ENCODE results near the gene CNGA1. TPM values are rescaled to one million over a fixed set of nuclear protein-coding genes. Genes with fewer than 3 reads are reported as not detected.

The CNGA1 gene
- total RNA-seq, 1 experiment from 2014 or later: not detected

DNA sequence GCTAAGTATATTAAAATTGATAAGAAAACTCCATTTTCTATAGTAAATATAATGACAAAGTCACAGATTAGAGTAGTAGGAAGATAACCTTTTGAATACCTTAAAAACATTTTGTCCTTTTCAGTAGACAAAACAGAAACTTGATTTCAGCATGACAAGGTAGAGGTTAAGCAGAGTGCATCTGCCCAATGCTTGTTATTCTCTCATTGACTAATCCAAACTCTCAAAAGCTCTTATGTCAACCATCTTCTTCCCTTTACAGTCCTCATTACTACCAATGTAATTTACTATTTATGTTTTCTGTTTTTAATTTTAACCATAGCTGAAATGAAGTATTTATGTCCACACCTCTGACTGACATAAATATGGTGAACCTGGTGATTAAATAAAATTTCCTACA lies 11.2 kb upstream of the CNGA1 start:
- H3K4me3 Mint-ChIP-seq (ENCODE audit: unreplicated experiment): no peak overlapping the region
- ChIA-PET POLR2A (interaction anchor here (0.7 to 1.8 kb wide), 2 partner anchors 10 to 313 kb away, joined by 3 to 7 read pairs; no protein-coding TSS in a partner anchor), CTCF (interaction anchor here (0.7 kb wide), 1 partner anchor 788 kb away, joined by 3 read pairs; no protein-coding TSS in a partner anchor)
- H3K4me1 Mint-ChIP-seq (ENCODE audit: insufficient read depth, unreplicated experiment): no peaks in the 10 kb centered on the region
- no TSS peak for BruUV-seq (replicated peaks)
- no peak for DNase-seq (ENCODE audit: unreplicated experiment)
- no peaks in the 10 kb centered on the region for H3K9me3 Mint-ChIP-seq (ENCODE audit: unreplicated experiment)
- peaks cover 17% of the 10 kb centered on the region for H3K36me3 Mint-ChIP-seq (ENCODE audit: insufficient read depth, unreplicated experiment)
- TF ChIP-seq, protein P1, sequence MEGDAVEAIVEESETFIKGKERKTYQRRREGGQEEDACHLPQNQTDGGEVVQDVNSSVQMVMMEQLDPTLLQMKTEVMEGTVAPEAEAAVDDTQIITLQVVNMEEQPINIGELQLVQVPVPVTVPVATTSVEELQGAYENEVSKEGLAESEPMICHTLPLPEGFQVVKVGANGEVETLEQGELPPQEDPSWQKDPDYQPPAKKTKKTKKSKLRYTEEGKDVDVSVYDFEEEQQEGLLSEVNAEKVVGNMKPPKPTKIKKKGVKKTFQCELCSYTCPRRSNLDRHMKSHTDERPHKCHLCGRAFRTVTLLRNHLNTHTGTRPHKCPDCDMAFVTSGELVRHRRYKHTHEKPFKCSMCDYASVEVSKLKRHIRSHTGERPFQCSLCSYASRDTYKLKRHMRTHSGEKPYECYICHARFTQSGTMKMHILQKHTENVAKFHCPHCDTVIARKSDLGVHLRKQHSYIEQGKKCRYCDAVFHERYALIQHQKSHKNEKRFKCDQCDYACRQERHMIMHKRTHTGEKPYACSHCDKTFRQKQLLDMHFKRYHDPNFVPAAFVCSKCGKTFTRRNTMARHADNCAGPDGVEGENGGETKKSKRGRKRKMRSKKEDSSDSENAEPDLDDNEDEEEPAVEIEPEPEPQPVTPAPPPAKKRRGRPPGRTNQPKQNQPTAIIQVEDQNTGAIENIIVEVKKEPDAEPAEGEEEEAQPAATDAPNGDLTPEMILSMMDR (IDR thresholded peaks at IDR 0.05; ENCODE audit: unreplicated experiment): no peak
- no peaks in the 10 kb centered on the region for H3K27me3 Mint-ChIP-seq (ENCODE audit: insufficient read depth, unreplicated experiment)
- intact Hi-C loops (cut with micrococcal nuclease): no loop called here
- no peak overlapping the region for H3K27ac Mint-ChIP-seq (ENCODE audit: low read depth, unreplicated experiment)

DNA sequence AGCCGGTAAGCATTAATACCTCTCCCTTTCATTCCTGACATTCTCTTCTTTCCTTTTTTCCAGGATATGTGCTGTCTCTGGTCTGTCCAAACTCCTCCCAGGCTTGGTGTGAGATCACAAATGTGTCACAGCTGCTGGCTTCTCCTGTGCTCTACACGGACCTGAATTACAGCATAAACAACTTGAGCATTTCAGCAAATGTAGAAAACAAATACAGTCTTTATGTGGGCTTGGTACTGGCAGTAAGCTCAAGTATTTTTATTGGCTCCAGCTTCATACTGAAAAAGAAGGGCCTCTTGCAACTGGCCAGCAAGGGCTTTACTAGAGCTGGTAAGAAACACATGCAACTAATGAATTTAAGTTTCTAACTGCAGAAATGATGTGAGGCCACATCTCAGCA lies 8.5 kb upstream of the CNGA1 start:
- H3K9me3 Mint-ChIP-seq (ENCODE audit: unreplicated experiment): no peaks in the 10 kb centered on the region
- H3K27me3 Mint-ChIP-seq (ENCODE audit: insufficient read depth, unreplicated experiment): no peaks in the 10 kb centered on the region
- H3K36me3 Mint-ChIP-seq (ENCODE audit: insufficient read depth, unreplicated experiment): peaks cover 17% of the 10 kb centered on the region
- no peak overlapping the region for H3K27ac Mint-ChIP-seq (ENCODE audit: low read depth, unreplicated experiment)
- H3K4me1 Mint-ChIP-seq (ENCODE audit: insufficient read depth, unreplicated experiment): no peaks in the 10 kb centered on the region
- TF ChIP-seq, protein P1 (IDR thresholded peaks at IDR 0.05; ENCODE audit: unreplicated experiment): no peak
- ChIA-PET CTCF (interaction anchor here (0.6 to 1.5 kb wide), 2 partner anchors 9 to 242 kb away, joined by 3 to 10 read pairs; no protein-coding TSS in a partner anchor), POLR2A (interaction anchor here (1.0 kb wide), 1 partner anchor 12 kb away, joined by 5 read pairs; no protein-coding TSS in a partner anchor)
- no TSS peak for BruUV-seq (replicated peaks)
- intact Hi-C loops (cut with micrococcal nuclease): no loop called here
- no peak for DNase-seq (ENCODE audit: unreplicated experiment)
- H3K4me3 Mint-ChIP-seq (ENCODE audit: unreplicated experiment): no peak overlapping the region

DNA sequence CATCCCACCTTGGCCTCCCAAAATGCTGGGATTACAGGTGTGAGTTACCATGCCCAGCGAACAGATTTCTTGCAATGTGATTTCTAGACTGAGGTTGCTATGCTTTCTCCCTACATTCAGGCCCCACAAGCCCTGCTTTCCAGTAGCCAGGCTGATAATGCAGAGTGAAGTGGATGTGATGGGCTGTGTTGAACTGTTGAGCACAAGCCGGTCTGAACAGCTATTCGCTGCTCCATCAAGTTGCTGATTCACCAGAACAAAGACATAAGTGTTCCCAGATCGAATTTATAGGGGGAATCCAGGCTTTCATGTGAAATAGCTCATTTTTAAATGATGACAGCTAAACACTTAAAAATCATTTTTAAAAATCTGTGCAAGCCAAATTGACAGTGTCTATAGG lies 8.0 kb upstream of the CNGA1 start:
- ChIA-PET CTCF (interaction anchor here (1.3 to 1.5 kb wide), 2 partner anchors 10 to 94 kb away, joined by 4 to 10 read pairs; no protein-coding TSS in a partner anchor), POLR2A (interaction anchor here (1.0 kb wide), 1 partner anchor 12 kb away, joined by 5 read pairs; no protein-coding TSS in a partner anchor)
- H3K36me3 Mint-ChIP-seq (ENCODE audit: insufficient read depth, unreplicated experiment): peaks cover 17% of the 10 kb centered on the region
- intact Hi-C loops (cut with micrococcal nuclease): no loop called here
- no peaks in the 10 kb centered on the region for H3K27me3 Mint-ChIP-seq (ENCODE audit: insufficient read depth, unreplicated experiment)
- TF ChIP-seq, protein P1 (IDR thresholded peaks at IDR 0.05; ENCODE audit: unreplicated experiment): no peak
- H3K4me1 Mint-ChIP-seq (ENCODE audit: insufficient read depth, unreplicated experiment): no peaks in the 10 kb centered on the region
- no peak overlapping the region for H3K4me3 Mint-ChIP-seq (ENCODE audit: unreplicated experiment)
- no TSS peak for BruUV-seq (replicated peaks)
- no peaks in the 10 kb centered on the region for H3K9me3 Mint-ChIP-seq (ENCODE audit: unreplicated experiment)
- DNase-seq (ENCODE audit: unreplicated experiment): no peak
- H3K27ac Mint-ChIP-seq (ENCODE audit: low read depth, unreplicated experiment): no peak overlapping the region

DNA sequence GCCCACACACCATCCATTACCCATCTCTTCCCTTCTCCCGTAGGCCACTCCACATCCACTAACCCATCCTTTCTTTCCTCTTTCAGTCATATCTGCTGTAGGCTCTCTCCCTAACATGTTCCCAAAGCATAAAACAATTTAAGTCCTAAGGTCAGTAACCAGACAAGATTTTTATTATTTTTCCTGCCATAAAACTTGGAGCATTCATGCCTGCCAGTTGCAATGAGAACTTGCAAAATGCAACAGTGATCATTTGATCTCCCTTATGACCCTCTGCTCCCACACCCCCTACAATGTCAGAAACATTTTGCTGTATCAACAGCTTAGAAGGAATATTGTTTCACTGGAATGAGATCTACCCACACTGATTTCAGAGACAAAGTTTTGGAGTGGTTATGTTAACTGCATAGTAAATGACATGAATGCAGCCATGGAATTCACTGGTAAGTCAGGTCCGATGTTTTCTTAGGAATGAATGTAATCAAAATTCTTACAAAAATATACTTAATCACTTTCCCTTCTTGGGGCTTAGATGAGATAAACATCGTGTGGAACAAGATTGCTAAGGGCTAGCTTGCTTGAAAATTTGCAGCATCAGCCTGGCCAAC lies 5.8 kb upstream of the CNGA1 start:
- H3K36me3 Mint-ChIP-seq (ENCODE audit: insufficient read depth, unreplicated experiment): peaks cover 17% of the 10 kb centered on the region
- no peaks in the 10 kb centered on the region for H3K9me3 Mint-ChIP-seq (ENCODE audit: unreplicated experiment)
- H3K27ac Mint-ChIP-seq (ENCODE audit: low read depth, unreplicated experiment): no peak overlapping the region
- ChIA-PET POLR2A (no interaction called here), CTCF (no interaction called here)
- intact Hi-C loops (cut with micrococcal nuclease): no loop called here
- no peak overlapping the region for H3K4me3 Mint-ChIP-seq (ENCODE audit: unreplicated experiment)
- TF ChIP-seq, protein P1 (IDR thresholded peaks at IDR 0.05; ENCODE audit: unreplicated experiment): no peak
- BruUV-seq (replicated peaks): no TSS peak
- no peak for DNase-seq (ENCODE audit: unreplicated experiment)
- H3K4me1 Mint-ChIP-seq (ENCODE audit: insufficient read depth, unreplicated experiment): peaks cover 3% of the 10 kb centered on the region
- H3K27me3 Mint-ChIP-seq (ENCODE audit: insufficient read depth, unreplicated experiment): no peaks in the 10 kb centered on the region

Measured in MCF 10A (cell line).